Measurements from ENCODE around the gene PATZ1.

Gene PATZ1

GRCh38 chr22:31305194-31305593 is 41.0 kb downstream of the PATZ1 start:
- DNase-seq, result no peak

DNA sequence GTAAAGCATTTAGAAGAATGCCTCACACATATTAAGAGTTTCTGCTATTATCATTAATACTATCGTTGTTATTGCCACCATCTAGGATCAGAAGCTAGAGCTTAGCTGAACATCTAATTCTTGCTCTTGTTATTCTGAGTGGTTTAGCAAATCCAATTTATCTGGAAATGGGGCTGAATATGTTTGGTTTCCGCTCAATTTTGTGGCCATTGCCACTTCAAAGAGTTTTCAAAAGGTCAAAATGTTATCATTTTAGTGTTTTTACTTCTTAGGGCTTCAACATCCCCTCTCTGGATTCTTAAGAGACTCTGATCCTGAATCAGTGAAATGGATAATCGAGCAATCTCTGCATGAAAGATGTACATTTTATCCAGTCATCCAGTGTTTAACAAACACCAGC is 43.6 kb downstream of the PATZ1 start:
- DNase-seq, result no peak

GRCh38 chr22:31302006-31302405 is 44.1 kb downstream of the PATZ1 start:
- no peak for DNase-seq

- no peak for DNase-seq
These were observed 45.2 kb downstream of the PATZ1 start for GRCh38 chr22:31300896-31301295.

DNA sequence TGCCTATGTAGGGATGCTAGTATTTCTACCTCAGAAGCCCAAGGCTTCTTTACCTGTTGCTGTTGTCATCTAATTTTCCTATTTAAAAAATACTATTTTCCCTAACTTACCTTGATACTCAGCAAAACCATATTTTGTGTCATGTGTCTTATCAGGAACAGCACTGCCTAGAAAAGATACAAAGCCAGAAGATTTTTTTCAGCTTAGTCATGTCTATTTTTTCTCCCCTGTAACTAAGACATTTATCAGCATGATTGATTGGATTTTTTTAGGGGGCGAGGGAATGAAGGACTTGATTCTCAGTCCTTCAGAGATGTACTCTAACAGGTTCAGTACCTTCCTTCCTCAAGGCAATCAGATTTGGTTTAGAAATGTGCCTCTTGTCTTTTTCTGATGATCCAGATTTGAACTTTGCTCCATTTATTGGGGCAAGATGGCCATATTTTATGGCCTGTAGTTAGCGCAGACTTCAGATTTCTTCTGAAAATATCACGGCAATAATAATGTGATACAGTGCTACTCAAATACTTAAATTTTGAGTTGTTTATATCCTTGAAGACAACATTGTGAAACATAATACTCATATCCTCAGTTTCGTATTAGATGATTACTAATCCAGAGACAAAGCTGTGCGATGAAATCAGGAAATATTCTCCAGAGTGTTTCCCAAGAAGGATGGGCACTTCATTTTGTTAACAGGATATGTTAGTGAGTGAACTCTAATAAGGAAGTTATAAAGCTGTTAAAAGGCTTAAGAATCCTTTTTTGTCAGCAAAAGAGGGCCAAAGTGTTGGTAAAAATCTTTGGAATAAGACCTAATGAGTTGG is 50.1 kb downstream of the PATZ1 start:
- DNase-seq, result no peak

DNA sequence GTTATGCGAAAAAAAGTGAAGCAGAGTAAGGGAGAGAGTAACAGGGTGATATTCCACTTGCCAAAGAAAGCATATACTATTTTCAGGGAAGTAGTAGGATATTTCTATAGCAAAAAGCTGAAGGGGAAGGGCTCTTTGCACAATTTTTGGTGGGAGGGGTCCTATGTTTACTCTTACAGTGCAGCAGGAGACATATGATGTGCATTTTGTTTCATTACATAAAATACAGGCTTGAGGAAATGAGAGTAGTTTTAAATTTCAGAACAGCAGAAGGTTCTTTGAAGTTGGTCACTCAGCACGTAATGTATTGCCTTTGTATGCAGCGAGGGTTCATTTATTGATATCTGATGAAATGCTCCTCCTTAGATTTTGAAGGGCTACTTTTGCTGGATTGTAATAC is 50.8 kb downstream of the PATZ1 start:
- DNase-seq, result no peak

GRCh38 chr22:31292236-31292989 is 53.7 kb downstream of the PATZ1 start, which contains the start of gene PIK3IP1:
TSS of gene PIK3IP1 (minus strand) at chr22:31292488. CDS start at chr22:31292344, 144 bp downstream.
- DNase-seq, result peak; percentile 85

GRCh38 chr22:31291481-31292235 is 54.5 kb downstream of the PATZ1 start:
- DNase-seq, result no peak

GRCh38 chr22:31290494-31291471 is 55.4 kb downstream of the PATZ1 start:
- peak; percentile 92 for DNase-seq

DNA sequence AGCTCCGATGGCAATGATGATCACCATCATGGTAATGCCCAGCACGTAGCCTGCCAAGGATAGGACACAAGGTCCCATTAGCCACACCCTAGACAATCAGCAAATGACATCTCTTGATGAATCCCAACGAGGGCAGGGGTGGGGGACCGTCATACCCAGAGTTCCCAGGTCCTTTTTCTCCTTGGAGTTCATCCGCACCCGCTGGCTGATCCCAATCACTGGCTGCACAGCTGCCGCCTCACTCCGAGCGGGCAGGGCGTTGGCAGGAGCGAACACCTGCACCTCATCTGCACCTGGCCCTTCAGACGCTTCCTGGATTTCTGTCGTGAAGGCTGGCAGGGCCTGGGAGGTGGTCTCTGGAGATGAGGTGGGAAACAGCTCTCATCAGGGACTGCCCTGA is 56.8 kb downstream of the PATZ1 start:
- DNase-seq, result no peak

DNA sequence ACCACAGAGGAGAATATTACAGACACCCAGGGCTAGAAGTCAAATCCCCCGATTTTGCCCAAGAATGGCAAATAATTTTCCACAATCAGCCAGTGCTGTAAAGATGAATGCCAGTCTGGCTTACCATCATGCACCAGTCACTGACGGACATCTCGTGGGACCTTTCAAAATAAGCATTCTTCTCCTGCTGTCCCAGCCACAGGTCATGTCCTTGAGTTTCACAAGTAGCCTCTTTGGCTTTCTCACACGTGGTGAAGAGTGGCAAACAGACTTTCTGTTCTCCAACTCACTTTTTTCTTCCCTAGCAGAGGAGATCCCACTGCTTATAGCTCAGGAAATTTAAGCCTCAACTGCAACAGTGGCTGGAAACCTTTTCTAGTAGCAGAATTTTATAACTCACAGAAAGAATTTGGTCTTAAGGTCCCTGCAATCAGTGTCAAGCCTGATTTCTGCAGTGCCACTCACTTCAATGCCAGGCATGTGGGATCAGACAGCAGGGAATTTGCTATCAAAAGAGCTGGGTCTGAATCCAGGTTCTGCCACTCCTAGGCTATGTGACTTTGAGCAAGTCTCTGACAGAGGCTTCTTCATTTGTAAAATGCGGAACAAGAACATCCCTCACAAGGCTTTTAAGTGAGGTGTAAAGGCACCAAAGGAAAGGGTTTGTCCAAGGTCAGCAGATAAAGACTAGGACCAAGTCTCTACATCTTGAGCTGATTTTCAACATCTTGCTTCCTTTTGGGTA is 57.5 kb downstream of the PATZ1 start:
- DNase-seq, result no peak

DNA sequence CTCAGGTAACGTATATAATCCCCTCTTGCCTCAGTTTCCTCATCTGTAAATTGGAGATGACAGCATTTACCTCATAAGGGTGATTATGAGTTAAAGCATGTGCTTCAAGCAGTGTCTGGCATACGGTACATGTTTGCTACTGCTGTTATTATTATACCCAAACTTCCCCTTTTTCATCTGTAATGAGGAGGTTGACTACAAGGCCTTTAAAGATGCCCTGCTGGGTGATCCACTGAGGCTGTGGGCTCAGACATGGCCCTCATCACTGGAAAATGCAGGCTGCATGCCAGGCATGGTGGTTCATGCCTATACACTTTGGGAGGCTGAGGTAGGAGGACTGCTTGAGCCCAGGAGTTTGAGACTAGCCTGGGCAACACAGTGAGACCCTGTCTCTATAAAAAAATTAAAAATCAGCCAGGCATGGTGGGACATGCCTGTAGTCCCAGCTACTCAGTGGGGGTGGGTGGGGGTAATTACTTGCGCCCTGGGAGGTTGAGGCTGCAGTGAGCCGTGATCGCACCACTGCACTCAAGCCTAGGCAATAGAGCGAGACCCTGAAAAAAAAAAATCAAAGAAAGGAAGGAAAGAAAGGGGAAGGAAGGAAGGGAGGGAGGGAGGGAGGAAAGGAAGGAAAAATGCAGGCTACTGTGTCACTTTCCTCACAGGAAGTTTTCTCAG is 58.2 kb downstream of the PATZ1 start:
- no peak for DNase-seq

DNA sequence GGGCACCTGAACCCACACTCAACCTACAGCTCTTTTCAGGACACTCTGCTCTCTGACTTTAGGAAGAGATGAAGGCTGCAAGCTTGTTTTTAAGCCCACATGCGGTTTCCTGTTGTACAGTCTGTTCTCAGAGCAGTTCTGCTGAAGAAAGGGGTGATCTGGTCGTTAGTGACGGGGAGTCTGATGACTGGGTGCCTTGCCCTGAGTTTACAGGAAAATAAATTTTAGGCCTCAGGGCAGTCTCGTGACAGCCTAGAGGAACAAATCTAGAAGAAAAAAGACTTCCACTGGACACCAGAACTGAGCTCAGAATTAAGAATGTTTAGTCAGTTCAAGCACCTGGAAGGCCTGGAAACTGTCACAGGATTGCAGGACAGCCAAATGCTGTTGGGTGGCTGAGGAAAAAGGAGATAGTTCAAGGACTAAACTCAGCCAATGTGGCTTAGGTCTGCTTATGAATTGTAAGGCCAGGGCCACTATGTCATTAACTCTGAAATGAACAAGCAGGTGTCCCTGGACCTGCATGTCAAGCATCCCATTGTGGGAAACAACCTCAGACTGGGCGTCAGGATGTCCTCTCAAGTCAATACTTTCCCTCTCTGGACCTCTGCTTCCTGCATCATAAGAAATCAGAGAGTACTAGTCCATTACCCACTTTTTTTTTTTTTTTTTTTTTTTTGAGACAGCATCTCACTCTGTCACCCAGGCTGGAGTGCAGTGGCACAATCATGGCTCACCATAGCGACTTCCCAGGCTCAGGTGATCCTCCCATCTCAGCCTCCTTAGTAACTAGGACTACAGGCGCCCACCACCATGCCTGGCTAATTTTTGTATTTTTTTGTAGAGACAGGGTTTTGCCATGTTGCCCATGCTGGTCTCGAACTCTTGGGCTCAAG is 59.5 kb downstream of the PATZ1 start:
- DNase-seq, result no peak

GRCh38 chr22:31284281-31285155 is 61.6 kb downstream of the PATZ1 start:
- peak; percentile 80 for DNase-seq

DNA sequence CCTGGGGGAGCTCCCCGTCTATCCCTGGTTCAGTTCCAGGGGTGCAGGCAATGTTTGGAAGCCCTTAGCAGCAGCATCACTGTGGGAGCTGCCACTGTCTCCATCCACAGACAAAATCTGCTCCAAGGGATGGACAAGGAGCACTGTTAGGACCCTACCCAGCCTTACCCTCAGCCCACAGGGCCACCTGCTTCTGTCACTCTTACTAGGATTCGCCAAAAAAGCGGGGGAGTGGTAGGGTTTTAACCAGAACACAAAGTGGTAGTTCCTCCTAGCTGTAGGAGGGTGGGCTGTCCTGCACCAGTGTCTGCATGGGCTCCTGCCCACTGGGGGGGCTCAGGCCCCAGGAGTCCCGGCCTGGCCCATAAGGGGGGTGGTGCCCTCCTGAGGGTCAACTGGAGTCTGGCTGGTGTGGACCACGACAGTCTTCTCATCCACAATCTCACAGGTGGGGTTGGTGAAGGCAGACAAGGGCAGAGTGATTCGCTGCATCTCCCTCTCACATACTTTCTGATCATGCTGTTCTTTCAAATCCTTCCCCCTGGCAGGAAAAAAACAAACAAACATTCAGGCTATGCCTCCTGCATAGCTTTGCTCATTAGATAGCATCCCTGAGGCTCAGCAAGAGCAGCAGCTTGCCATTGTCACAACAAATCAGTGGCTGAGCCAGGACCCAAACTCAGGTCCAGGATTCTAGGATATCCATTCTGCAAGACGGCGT is 63.2 kb downstream of the PATZ1 start:
- no peak for DNase-seq

GRCh38 chr22:31281733-31282132 is 64.4 kb downstream of the PATZ1 start:
- DNase-seq, result no peak

DNA sequence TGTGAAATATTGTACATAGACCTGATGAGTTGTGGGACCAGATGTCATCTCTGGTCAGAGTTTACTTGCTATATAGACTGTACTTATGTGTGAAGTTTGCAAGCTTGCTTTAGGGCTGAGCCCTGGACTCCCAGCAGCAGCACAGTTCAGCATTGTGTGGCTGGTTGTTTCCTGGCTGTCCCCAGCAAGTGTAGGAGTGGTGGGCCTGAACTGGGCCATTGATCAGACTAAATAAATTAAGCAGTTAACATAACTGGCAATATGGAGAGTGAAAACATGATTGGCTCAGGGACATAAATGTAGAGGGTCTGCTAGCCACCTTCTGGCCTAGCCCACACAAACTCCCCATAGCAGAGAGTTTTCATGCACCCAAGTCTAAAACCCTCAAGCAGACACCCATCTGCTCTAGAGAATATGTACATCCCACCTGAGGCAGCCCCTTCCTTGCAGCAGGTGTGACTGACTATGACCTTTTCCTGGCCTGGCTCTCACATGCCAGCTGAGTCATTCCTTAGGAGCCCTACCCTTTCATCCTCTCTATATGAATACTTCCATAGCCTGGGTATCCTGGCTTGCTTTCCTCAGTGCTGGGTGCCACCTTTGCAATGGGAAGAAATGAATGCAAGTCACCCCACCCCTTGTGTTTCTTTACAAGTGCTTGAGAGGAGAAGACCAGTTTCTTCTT is 66.2 kb downstream of the PATZ1 start:
- no peak for DNase-seq

GRCh38 chr22:31279327-31279669 is 66.8 kb downstream of the PATZ1 start:
- no peak for DNase-seq
